Right forelimb (tissue), 1 donor: Measurements from ENCODE around the gene WEE1.
"Not testable (repeated sequence)": the region's sequence is repeated elsewhere in the genome, so short reads cannot be mapped to it uniquely, and the experiment has no call there.

Source experiments
- DNase-seq: peaks from one replicate; pipeline ENCODE4 v3.0.0-alpha.2; 2018

The WEE1 gene

GRCh38 chr11:9600644-9601036, 27.2 kb downstream of the WEE1 start:
- no peak for DNase-seq

GRCh38 chr11:9601037-9601875, 27.8 kb downstream of the WEE1 start:
- DNase-seq, result no peak

- DNase-seq, result no peak
Measured at GRCh38 chr11:9601876-9602199, 28.4 kb downstream of the WEE1 start.

GRCh38 chr11:9603214-9603613, 29.7 kb downstream of the WEE1 start:
- DNase-seq, result not testable (repeated sequence)

GRCh38 chr11:9604134-9604533, 30.7 kb downstream of the WEE1 start:
- DNase-seq, result no peak

GRCh38 chr11:9605742-9606141, 32.3 kb downstream of the WEE1 start:
- DNase-seq, result no peak

GRCh38 chr11:9606809-9607510, 33.5 kb downstream of the WEE1 start:
- DNase-seq, result no peak

GRCh38 chr11:9607511-9607899, 34.0 kb downstream of the WEE1 start:
- DNase-seq, result no peak

- DNase-seq, result no peak
Measured at GRCh38 chr11:9609002-9609759, 35.7 kb downstream of the WEE1 start.

- DNase-seq, result no peak
Measured at GRCh38 chr11:9609841-9610240, 36.4 kb downstream of the WEE1 start.

- DNase-seq, result peak; percentile 95
Measured at GRCh38 chr11:9613118-9613829, 39.8 kb downstream of the WEE1 start.

GRCh38 chr11:9613830-9614762, 40.6 kb downstream of the WEE1 start:
- peak; percentile 88 for DNase-seq

- no peak for DNase-seq
Measured at GRCh38 chr11:9615031-9615451, 41.6 kb downstream of the WEE1 start.

GRCh38 chr11:9616042-9616675, 42.7 kb downstream of the WEE1 start:
- DNase-seq, result no peak

- DNase-seq, result no peak
Measured at GRCh38 chr11:9616858-9617257, 43.4 kb downstream of the WEE1 start.

GRCh38 chr11:9617940-9618339, 44.5 kb downstream of the WEE1 start:
- no peak for DNase-seq

GRCh38 chr11:9619004-9619403, 45.5 kb downstream of the WEE1 start:
- no peak for DNase-seq

- no peak for DNase-seq
Measured at GRCh38 chr11:9619971-9620370, 46.5 kb downstream of the WEE1 start.

- DNase-seq, result not testable (repeated sequence)
Measured at GRCh38 chr11:9622353-9622752, 48.9 kb downstream of the WEE1 start.

GRCh38 chr11:9623053-9623452, 49.6 kb downstream of the WEE1 start:
- DNase-seq, result not testable (repeated sequence)

- no peak for DNase-seq
Measured at GRCh38 chr11:9624448-9624847, 51.0 kb downstream of the WEE1 start.
